DND-41 (cell line): ENCODE results near the gene SYT15.
A peak's percentile ranks its signal among the peaks of the same experiment; 100 is the strongest.

Experiments used
- ATAC-seq: fragments of 200-7000 bp; cut with Tn5 transposase; 3 replicates; pipeline ENCODE4 v1.9.1; 2021; ENCODE audit warnings: low read depth; ENCODE audit not compliant: insufficient read depth
- DNase-seq: peaks from one replicate; pipeline ENCODE4 v3.0.0-alpha.2; 2020
- H2AFZ ChIP-seq: 2 replicates; pipeline ENCODE4 v1.6.0; 2012; ENCODE audit warnings: low read depth, low read length
- H3K27ac ChIP-seq: 2 replicates; pipeline ENCODE4 v1.5.1; 2012; ENCODE audit warnings: low read length, inconsistent platforms
- H3K27me3 ChIP-seq: fragments of 200-600 bp; sonication (generic); 2 replicates; pipeline ENCODE4 v1.6.0; 2012; ENCODE audit warnings: low read length, mild to moderate bottlenecking, inconsistent platforms; ENCODE audit not compliant: insufficient read depth, poor library complexity
- H3K36me3 ChIP-seq: 2 replicates; pipeline ENCODE4 v1.5.1; 2012; ENCODE audit warnings: low read length, inconsistent platforms; ENCODE audit not compliant: insufficient read depth
- H3K4me1 ChIP-seq: 2 replicates; pipeline ENCODE4 v1.5.1; 2012; ENCODE audit warnings: mild to moderate bottlenecking, low read length; ENCODE audit not compliant: insufficient read depth
- H3K4me2 ChIP-seq: 2 replicates; pipeline ENCODE4 v1.6.0; 2012; ENCODE audit warnings: mild to moderate bottlenecking, moderate library complexity, low read length, inconsistent platforms; ENCODE audit not compliant: insufficient read depth
- H3K4me3 ChIP-seq, 2 experiments: fragments of 200-600 bp in 1 of 2; shearing (Covaris generic) in 1 of 2; 2 replicates each; pipeline ENCODE4 v1.5.1; 2012 to 2016; ENCODE audit warnings: inconsistent platforms in 2 of 2, low read length in 2 of 2, mild to moderate bottlenecking in 2 of 2, low read depth in 1 of 2, moderate library complexity in 1 of 2
- H3K79me2 ChIP-seq: 2 replicates; pipeline ENCODE4 v1.6.0; 2012; ENCODE audit warnings: low read length, inconsistent platforms; ENCODE audit not compliant: insufficient read depth
- H3K9ac ChIP-seq: 2 replicates; pipeline ENCODE4 v1.6.0; 2012; ENCODE audit warnings: low read depth, mild to moderate bottlenecking, inconsistent platforms, low read length, moderate library complexity
- H3K9me3 ChIP-seq: 2 replicates; pipeline ENCODE4 v1.5.1; 2012; ENCODE audit warnings: low read length, moderate library complexity, mild to moderate bottlenecking, inconsistent platforms; ENCODE audit not compliant: insufficient read depth, severe bottlenecking
- H4K20me1 ChIP-seq: 2 replicates; pipeline ENCODE4 v1.6.0; 2012; ENCODE audit warnings: low read length; ENCODE audit not compliant: insufficient read depth
- EZH2 ChIP-seq: IDR thresholded peaks from 3 replicates; pipeline ENCODE4 v1.6.1; 2012; ENCODE audit warnings: borderline replicate concordance, low read depth, mild to moderate bottlenecking, moderate library complexity, low read length, inconsistent platforms; ENCODE audit not compliant: severe bottlenecking
- TF ChIP-seq, protein P1 (sequence below): IDR thresholded peaks from 2 replicates; pipeline ENCODE4 v1.5.1; 2012; ENCODE audit warnings: borderline replicate concordance, low read length, moderate library complexity, mild to moderate bottlenecking; ENCODE audit not compliant: poor library complexity, severe bottlenecking; ENCODE audit errors: extremely low read depth

Gene SYT15

DNA sequence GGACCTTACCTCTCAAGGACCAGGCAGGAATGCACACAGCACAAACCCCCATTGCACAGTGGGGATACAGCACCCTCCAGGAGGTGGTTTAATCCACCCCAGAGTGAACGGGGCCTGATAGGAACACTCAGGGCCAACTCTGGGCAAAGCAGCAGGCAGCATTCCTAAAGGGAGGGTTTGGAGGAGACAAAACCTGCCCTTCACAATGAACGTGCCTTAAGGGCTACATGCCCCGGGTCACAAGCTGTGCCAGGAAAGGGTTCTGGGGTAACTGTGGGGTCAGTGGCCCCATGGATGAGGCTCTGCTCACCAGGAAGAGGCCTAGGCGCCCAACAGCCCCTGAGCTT, 23.6 kb upstream of the SYT15 start:
- H3K4me2 ChIP-seq: no peak overlapping the region
- peaks cover 13% of the 10 kb centered on the region for H3K27me3 ChIP-seq
- no peaks in the 10 kb centered on the region for H3K79me2 ChIP-seq
- H3K4me3 ChIP-seq: no peak overlapping the region
- no peak for ATAC-seq
- no peak overlapping the region for H3K27ac ChIP-seq
- no peaks in the 10 kb centered on the region for H3K9me3 ChIP-seq
- peaks cover 3% of the 10 kb centered on the region; the same call in 1 of the 2 replicates for H4K20me1 ChIP-seq
- H2AFZ ChIP-seq: no peak overlapping the region
- no peak for TF ChIP-seq EZH2
- TF ChIP-seq, protein P1, sequence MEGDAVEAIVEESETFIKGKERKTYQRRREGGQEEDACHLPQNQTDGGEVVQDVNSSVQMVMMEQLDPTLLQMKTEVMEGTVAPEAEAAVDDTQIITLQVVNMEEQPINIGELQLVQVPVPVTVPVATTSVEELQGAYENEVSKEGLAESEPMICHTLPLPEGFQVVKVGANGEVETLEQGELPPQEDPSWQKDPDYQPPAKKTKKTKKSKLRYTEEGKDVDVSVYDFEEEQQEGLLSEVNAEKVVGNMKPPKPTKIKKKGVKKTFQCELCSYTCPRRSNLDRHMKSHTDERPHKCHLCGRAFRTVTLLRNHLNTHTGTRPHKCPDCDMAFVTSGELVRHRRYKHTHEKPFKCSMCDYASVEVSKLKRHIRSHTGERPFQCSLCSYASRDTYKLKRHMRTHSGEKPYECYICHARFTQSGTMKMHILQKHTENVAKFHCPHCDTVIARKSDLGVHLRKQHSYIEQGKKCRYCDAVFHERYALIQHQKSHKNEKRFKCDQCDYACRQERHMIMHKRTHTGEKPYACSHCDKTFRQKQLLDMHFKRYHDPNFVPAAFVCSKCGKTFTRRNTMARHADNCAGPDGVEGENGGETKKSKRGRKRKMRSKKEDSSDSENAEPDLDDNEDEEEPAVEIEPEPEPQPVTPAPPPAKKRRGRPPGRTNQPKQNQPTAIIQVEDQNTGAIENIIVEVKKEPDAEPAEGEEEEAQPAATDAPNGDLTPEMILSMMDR: no peak
- no peaks in the 10 kb centered on the region for H3K36me3 ChIP-seq
- H3K4me1 ChIP-seq: no peaks in the 10 kb centered on the region
- DNase-seq: peak; percentile 4
- no peak overlapping the region for H3K9ac ChIP-seq

DNA sequence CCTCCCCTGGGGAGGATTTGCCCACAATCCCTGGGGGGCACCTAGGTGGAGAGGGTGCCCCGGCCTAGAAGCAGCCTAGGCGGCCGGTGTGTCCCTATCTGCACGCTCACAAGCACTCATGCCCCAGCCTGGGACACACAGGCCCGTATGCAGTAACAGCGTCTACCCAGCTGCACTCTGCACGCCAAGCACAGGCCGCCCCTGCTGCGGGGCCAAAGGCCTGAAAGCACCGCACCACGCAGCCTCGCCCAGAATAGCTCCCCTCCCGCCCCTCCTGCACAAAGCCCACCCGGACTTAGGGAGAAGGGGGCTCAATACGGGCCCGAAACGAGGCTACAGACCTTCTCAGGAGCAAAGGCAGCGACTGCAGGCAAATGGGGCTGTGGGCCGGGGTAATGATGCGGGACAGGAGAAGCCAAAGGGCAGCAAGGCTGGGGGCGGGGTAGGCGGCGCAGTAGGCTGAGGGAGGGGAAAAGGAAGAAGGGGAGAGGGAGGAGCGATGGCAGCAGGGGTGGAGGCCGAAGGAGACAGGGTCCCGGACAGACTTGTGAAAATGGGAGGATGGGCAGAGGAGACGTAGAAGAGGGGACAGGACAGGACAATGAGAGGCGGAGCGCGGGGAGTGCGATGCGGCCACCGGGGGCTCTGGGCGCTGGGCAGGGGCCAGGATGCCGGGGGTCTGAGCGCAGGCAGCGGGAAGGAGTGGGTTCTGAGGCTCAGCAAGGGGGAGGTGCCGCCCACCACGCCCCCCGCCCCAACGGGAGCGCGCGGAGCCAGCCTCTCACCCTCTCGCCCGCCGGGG, 23.0 kb upstream of the SYT15 start:
- H3K4me1 ChIP-seq: no peaks in the 10 kb centered on the region
- no peak overlapping the region for H3K4me3 ChIP-seq
- peaks cover 17% of the 10 kb centered on the region for H3K27me3 ChIP-seq
- 0 out of 3 replicates have a peak, but pooled peaks have one; percentile 12 for ATAC-seq
- no peak overlapping the region for H3K9ac ChIP-seq
- H3K27ac ChIP-seq: no peak overlapping the region
- TF ChIP-seq, protein P1: no peak
- no peak for TF ChIP-seq EZH2
- no peak overlapping the region for H3K4me2 ChIP-seq
- no peak for DNase-seq
- H4K20me1 ChIP-seq: peaks cover 3% of the 10 kb centered on the region; the same call in 1 of the 2 replicates
- H3K9me3 ChIP-seq: no peaks in the 10 kb centered on the region
- H3K79me2 ChIP-seq: no peaks in the 10 kb centered on the region
- no peak overlapping the region for H2AFZ ChIP-seq
- no peaks in the 10 kb centered on the region for H3K36me3 ChIP-seq

DNA sequence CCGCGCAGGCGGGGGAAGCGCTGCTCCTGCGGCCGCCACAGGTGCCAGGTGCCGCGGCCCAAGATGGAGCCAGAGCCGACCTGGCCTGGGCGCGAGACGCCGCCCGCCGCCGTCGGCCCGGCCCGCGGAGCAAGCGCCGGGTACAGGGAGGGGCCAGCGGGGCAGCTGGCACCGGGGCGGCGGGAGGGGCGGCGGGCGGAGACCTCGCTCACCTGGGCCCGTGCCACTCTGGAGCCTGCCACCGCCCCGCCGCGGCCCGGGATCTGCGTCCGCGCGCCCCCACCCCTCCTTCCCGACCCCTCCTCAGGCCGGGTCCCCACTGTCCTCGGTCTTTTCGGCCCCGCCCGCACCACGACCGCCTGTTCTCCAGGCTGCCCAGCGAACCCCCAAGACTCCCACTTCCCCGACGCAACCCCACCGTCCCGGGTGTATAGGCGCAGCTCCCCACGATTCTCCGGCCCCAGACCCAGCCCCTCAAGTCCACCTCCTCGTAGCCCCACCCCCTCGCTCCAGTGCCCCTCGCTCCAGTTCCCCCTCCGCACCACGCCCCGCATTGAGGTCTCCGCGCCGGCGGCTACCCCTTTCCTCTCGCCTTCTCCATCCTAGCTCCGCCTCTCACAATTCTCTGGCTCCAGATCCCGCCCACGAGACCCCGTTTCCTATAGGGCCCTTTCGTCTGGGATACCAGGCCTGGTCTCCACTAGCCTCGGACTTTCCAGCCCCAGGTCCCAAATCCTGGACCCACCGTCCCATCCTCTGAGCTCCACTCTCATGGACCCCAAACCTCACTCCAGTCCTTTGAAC, 22.2 kb upstream of the SYT15 start, which contains the start of gene GPRIN2:
GPRIN2 (minus strand) TSS at position 144 of the 804 bp plus-strand sequence. CDS start 5,922 bp downstream, outside the sequence.
- Histone ChIP-seq H3K4me2 (no peak within 1 kb of the TSS), H2AFZ (no peak within 1 kb of the TSS), H4K20me1 (peaks cover 3% of the 10 kb centered on the region; the same call in 1 of the 2 replicates), H3K4me3 (no peak within 1 kb of the TSS), H3K9ac (no peak within 1 kb of the TSS), H3K36me3 (no peaks in the 10 kb centered on the region), H3K9me3 (no peaks in the 10 kb centered on the region), H3K79me2 (no peaks in the 10 kb centered on the region), H3K4me1 (no peaks in the 10 kb centered on the region), H3K27me3 (peaks cover 17% of the 10 kb centered on the region), H3K27ac (no peak within 1 kb of the TSS)
- ATAC-seq: no peak
- TF ChIP-seq, protein P1: no peak
- no peak for TF ChIP-seq EZH2
- peak; percentile 3 for DNase-seq
